RWPE1 (cell line): ENCODE results near the gene COL26A1.
"Not testable (repeated sequence)": the region's sequence is repeated elsewhere in the genome, so short reads cannot be mapped to it uniquely, and the experiment has no call there.

ENCODE experiments used
- CTCF ChIA-PET: fragments of 350-600 bp; sonication (Branson Sonifier 250); formaldehyde crosslinking; extraction: SDS; loops from one replicate; lab custom pipeline; 2021; lab: Yijun Ruan, JAX
- POLR2A ChIA-PET: fragments of 400-600 bp; formaldehyde crosslinking; extraction: SDS; loops from one replicate; lab custom pipeline; 2020; ENCODE audit warnings: antibody characterized with exemption; ENCODE audit not compliant: low non-redundant PET; lab: Yijun Ruan, JAX
- DNase-seq: peaks from one replicate; pipeline ENCODE4 v3.0.0; 2012; ENCODE audit warnings: low spot score
- H3K27ac ChIP-seq: fragments of 450-650 bp; 2 replicates; pipeline ENCODE4 v1.5.1; 2017
- CTCF ChIP-seq: fragments of 450-650 bp; conservative IDR thresholded peaks from 2 replicates; pipeline ENCODE4 v1.5.1; 2017; ENCODE audit warnings: low read depth, mild to moderate bottlenecking

The COL26A1 gene

GRCh38 chr7:101555921-101556275 lies 193.2 kb downstream of the COL26A1 start:
- no peak for DNase-seq
- TF ChIP-seq CTCF = no peak
- ChIA-PET POLR2A (no interaction called here), CTCF (no interaction called here)
- H3K27ac ChIP-seq = no peak overlapping the region

- CTCF ChIA-PET = no interaction called here
Measured at GRCh38 chr7:101556453-101556968, 193.8 kb downstream of the COL26A1 start.

GRCh38 chr7:101557421-101557820 lies 194.7 kb downstream of the COL26A1 start:
- no peak for DNase-seq
- TF ChIP-seq CTCF = no peak
- CTCF ChIA-PET = no interaction called here
- no peak overlapping the region for H3K27ac ChIP-seq
- POLR2A ChIA-PET = no interaction called here

More at GRCh38 chr7:101556453-101556968, 193.8 kb downstream of the COL26A1 start:
- TF ChIP-seq CTCF = no peak
- POLR2A ChIA-PET = no interaction called here
- no peak for DNase-seq
- no peak overlapping the region for H3K27ac ChIP-seq

- DNase-seq = no peak
- H3K27ac ChIP-seq = no peak overlapping the region
- ChIA-PET POLR2A (no interaction called here), CTCF (no interaction called here)
- TF ChIP-seq CTCF = no peak
Measured at GRCh38 chr7:101557978-101558741, 195.5 kb downstream of the COL26A1 start.

- POLR2A ChIA-PET = no interaction called here
- DNase-seq = no peak
- H3K27ac ChIP-seq = no peak overlapping the region
- CTCF ChIA-PET = interaction anchor here (0.6 kb wide), 2 partner anchors 43 to 128 kb away, joined by 3 to 6 read pairs; no protein-coding TSS in a partner anchor
- TF ChIP-seq CTCF = no peak
Measured at GRCh38 chr7:101558742-101559325, 196.2 kb downstream of the COL26A1 start.

- CTCF ChIA-PET = interaction anchor here (0.6 kb wide), 1 partner anchor 43 kb away, joined by 3 read pairs; no protein-coding TSS in a partner anchor
- no peak for TF ChIP-seq CTCF
- H3K27ac ChIP-seq = no peak overlapping the region
- DNase-seq = no peak
- POLR2A ChIA-PET = no interaction called here
Measured at GRCh38 chr7:101559586-101559985, 196.9 kb downstream of the COL26A1 start.

- DNase-seq, H3K27ac ChIP-seq, POLR2A ChIA-PET: not testable (repeated sequence)
- CTCF ChIA-PET = interaction anchor here (0.6 kb wide), 2 partner anchors 18 to 116 kb away, joined by 3 read pairs; no protein-coding TSS in a partner anchor
Measured at GRCh38 chr7:101560021-101560420, 197.3 kb downstream of the COL26A1 start.
